K562 (cell line): Measurements from ENCODE around the gene CFAP69. TPM values are rescaled to one million over a fixed set of nuclear protein-coding genes. Genes with fewer than 3 reads are reported as not detected.

Experiments used
- ARID3A ChIP-seq: IDR thresholded peaks from 2 replicates; pipeline ENCODE4 v1.6.1; 2012; ENCODE audit warnings: low read depth, low read length, improper control_type of control experiment, borderline replicate concordance
- ARID3B ChIP-seq: fragments of 250-450 bp; sonication (Bioruptor Pico); IDR thresholded peaks from 2 replicates; pipeline ENCODE4 v1.4.0; 2020; ENCODE audit warnings: borderline replicate concordance
- CLOCK ChIP-seq: fragments of 250-450 bp; sonication (Bioruptor Pico); IDR thresholded peaks from 2 replicates; pipeline ENCODE4 v1.4.0; 2020; ENCODE audit warnings: mild to moderate bottlenecking, moderate library complexity, borderline replicate concordance
- CREB3L1 ChIP-seq: fragments of 450-650 bp; IDR thresholded peaks from 2 replicates; pipeline ENCODE4 v1.6.1; 2014; ENCODE audit warnings: low read depth, mild to moderate bottlenecking, moderate library complexity, borderline replicate concordance
- ETS2 ChIP-seq: IDR thresholded peaks from 2 replicates; pipeline ENCODE4 v1.6.1; 2016; ENCODE audit warnings: borderline replicate concordance, missing genetic modification characterization, mild to moderate bottlenecking, moderate library complexity, missing compliant biosample characterization; ENCODE audit not compliant: poor library complexity, severe bottlenecking
- FOSL1 ChIP-seq: fragments of 200-800 bp; sonication (Bioruptor generic); conservative IDR thresholded peaks from 2 replicates; pipeline ENCODE4 v1.6.1; 2016; ENCODE audit warnings: missing genetic modification characterization, missing compliant biosample characterization
- FOXJ3 ChIP-seq: sonication (generic); formaldehyde crosslinking; IDR thresholded peaks from 2 replicates; pipeline ENCODE4 v1.4.0; 2020; ENCODE audit warnings: mild to moderate bottlenecking, missing genetic modification reagents
- MTA1 ChIP-seq: fragments of 450-650 bp; IDR thresholded peaks from 2 replicates; pipeline ENCODE4 v1.6.1; 2017; ENCODE audit warnings: borderline replicate concordance
- NCOA1 ChIP-seq: fragments of 450-650 bp; IDR thresholded peaks from 2 replicates; pipeline ENCODE4 v1.6.1; 2016; ENCODE audit warnings: low read depth
- NFE2L1 ChIP-seq: fragments of 450-650 bp; IDR thresholded peaks from 2 replicates; pipeline ENCODE4 v1.6.1; 2016; ENCODE audit warnings: missing genetic modification characterization, low read depth, mild to moderate bottlenecking, missing compliant biosample characterization, moderate library complexity, borderline replicate concordance
- POLR3A ChIP-seq: IDR thresholded peaks from 2 replicates; pipeline ENCODE4 v1.6.1; 2011; ENCODE audit warnings: borderline replicate concordance, mild to moderate bottlenecking, moderate library complexity; ENCODE audit not compliant: insufficient read length, insufficient read depth; ENCODE audit errors: extremely low read depth
- PPARD ChIP-seq: fragments of 250-450 bp; sonication (Bioruptor Pico); IDR thresholded peaks from 2 replicates; pipeline ENCODE4 v1.8.0; 2022; ENCODE audit warnings: inconsistent platforms, mild to moderate bottlenecking, moderate library complexity
- USF1 ChIP-seq: sonication (generic); formaldehyde crosslinking; IDR thresholded peaks from 2 replicates; pipeline ENCODE4 v1.9.0; 2022; ENCODE audit warnings: mild to moderate bottlenecking, missing genetic modification reagents
- ZKSCAN1 ChIP-seq: fragments of 150-350 bp; IDR thresholded peaks from 2 replicates; pipeline ENCODE4 v1.6.1; 2016; ENCODE audit warnings: low read depth, low read length
- ZNF253 ChIP-seq: fragments of 250-450 bp; sonication (Bioruptor Pico); conservative IDR thresholded peaks from 2 replicates; pipeline ENCODE4 v1.6.1; 2021; ENCODE audit warnings: mild to moderate bottlenecking
- ZNF354B ChIP-seq: fragments of 250-450 bp; sonication (Bioruptor Pico); IDR thresholded peaks from 2 replicates; pipeline ENCODE4 v1.4.0; 2020
- ZNF583 ChIP-seq: fragments of 250-450 bp; sonication (Bioruptor Pico); IDR thresholded peaks from 2 replicates; pipeline ENCODE4 v1.4.0; 2020
- polyA plus RNA-seq, 8 experiments: library from polyadenylated mRNA; depleted of rRNA in 4 of 8; stranded (reverse) in 5 of 8; unstranded in 3 of 8; fragments of >200 nt; fragmentation: Nextera tagmentation in 2 of 8; fragmentation: Illumina TruSeq in 1 of 8; extraction: Ambion mirVana in 2 of 8; extraction: Trizol in 1 of 8; gene quantifications; 2 replicates each; pipeline versions ENCODE4 v1.2.1 to v1.2.3, GENCODE V29; 2011 to 2014; ENCODE audit warnings: inconsistent platforms in 1 of 8, missing spikeins in 1 of 8
- total RNA-seq, 7 experiments: library from RNA; depleted of rRNA in 6 of 7; stranded (reverse); fragments of >200 nt in 6 of 7; fragmentation: Illumina TruSeq in 2 of 7; extraction: Trizol in 2 of 7; gene quantifications; 2 replicates each; pipeline versions ENCODE4 v1.2.1 to v1.2.3, GENCODE V29; 2011 to 2021; ENCODE audit warnings: low replicate concordance in 1 of 7

CFAP69 gene
- total and polyA plus RNA-seq, 9 of the 15 experiments (the other 6 are each of a cell fraction or from before 2014, with no cell fraction given) = 0.24 to 5.1 (median 1.7) TPM

GRCh38 chr7:90346336-90347125, 101.6 kb downstream of the CFAP69 start, which contains the start of gene GTPBP10 (continued):
- TF ChIP-seq POLR3A (no peak), FOXJ3 (no peak), CREB3L1 (peak; percentile 86; the same call in 1 of the 2 replicates), ARID3A (no peak), ZNF253 (no peak), NCOA1 (peak; percentile 61), ZKSCAN1 (peak; percentile 86), ETS2 (tag) (no peak), CLOCK (CRISPR knock-in tag) (no peak), USF1 (CRISPR knock-in tag) (peak; percentile 31; the same call in 1 of the 2 replicates), PPARD (CRISPR knock-in tag) (no peak), FOSL1 (tag) (peak; percentile 30), ZNF354B (CRISPR knock-in tag) (no peak), NFE2L1 (tag) (no peak), ARID3B (CRISPR knock-in tag) (no peak), MTA1 (peak; percentile 99), ZNF583 (CRISPR knock-in tag) (no peak)
